ENCODE results near the gene PABPN1L.
"Not testable (repeated sequence)": the region's sequence is repeated elsewhere in the genome, so short reads cannot be mapped to it uniquely, and the experiment has no call there.

PABPN1L gene

GRCh38 chr16:88901718-88902337 is 35.4 kb upstream of the PABPN1L start:
- no peak for DNase-seq (ENCODE audit: low read depth)

- no peak for DNase-seq (ENCODE audit: low read depth)
Measured at GRCh38 chr16:88900662-88901052, 34.2 kb upstream of the PABPN1L start.

GRCh38 chr16:88899901-88900661 is 33.6 kb upstream of the PABPN1L start:
- DNase-seq (ENCODE audit: low read depth): no peak

DNA sequence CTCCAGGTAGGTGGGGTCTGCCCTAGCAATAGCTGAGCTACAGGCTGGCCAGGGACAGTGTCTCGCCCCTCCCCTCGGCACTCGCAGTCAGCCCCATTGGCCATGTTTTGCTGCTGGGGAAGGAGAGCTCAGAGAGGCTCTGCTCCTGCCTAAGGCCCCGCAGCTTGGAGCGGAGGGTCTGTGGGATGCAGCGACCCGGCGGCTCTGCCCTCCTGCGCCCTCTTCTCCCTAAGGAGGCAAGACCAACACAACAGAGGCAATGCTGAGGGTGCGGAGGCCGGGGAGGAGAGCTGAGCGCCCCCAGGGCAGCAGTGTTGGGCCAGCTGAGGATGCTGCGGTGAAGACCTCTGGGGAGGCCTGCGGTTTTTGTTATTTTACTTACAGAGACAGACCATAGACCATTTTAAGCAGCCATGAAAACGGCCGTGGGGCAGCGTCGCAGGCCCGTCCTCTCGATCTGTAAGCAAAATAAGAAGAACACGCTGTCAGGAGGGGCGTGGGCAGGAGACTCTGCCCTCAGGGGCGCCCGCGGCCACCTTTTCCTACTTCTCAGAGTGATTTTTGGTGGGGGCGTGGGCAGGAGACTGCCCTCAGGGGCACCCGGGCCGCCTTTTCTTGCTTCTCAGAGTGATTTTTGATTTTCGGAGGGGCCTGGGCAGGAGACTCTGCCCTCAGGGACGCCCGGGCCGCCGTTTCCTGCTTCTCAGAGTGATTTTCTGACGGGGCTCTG is 31.4 kb upstream of the PABPN1L start:
- DNase-seq (ENCODE audit: low read depth): no peak

DNA sequence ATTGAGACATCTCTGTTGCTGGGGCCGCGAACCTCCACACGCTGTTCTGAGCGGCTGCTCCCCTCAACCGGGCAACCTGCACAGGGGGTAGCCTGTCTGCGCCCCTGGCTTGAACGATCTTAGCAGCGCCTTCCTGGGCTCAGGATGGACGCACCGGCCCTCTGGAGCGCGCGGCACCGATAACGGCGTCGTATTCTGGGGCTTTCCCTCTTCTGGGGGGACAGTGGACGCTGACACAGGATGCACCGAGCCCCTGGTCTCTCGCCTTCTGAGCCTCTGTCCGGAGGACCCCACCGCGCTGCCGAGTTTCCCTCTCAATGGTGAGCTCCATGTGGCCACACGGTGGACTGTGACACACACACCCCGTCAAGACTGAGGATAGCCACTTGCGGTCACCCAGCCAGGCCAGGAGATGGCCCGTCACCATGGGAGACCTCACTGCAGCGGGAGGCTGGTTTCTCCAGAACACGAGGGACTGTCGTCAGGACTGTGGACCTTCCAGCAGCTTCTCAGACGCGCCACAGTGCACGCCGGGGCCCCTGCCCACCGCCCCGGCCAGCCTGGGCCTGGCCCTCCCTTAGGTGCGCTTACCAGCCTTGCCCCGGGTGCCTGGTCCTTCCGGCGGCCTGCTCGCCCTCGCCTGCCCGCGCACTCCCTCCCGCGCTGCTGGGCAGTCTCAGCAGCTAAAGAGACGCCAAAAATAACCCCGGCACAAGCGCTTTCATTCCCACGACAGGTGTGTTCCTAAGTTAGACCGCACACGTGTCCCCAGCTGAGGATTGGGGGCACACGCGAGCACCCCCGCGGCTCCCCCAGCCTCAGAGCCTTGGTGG is 30.0 kb upstream of the PABPN1L start:
- DNase-seq (ENCODE audit: low read depth): no peak

- no peak for DNase-seq (ENCODE audit: low read depth)
Measured at GRCh38 chr16:88895335-88895734, 28.9 kb upstream of the PABPN1L start.

GRCh38 chr16:88894681-88895300 is 28.3 kb upstream of the PABPN1L start:
- no peak for DNase-seq (ENCODE audit: low read depth)

DNA sequence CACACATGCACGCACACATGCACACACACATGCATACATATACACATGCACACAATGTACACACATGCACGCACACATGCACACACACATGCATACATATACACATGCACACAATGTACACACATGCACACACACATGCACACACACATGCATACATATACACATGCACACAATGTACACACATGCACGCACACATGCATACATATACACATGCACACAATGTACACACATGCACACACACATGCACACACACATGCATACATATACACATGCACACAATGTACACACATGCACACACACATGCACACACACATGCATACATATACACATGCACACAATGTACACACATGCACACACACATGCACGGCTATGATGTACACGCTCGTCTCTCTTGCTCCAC is 27.8 kb upstream of the PABPN1L start:
- DNase-seq (ENCODE audit: low read depth): not testable (repeated sequence)

GRCh38 chr16:88893127-88893968 is 26.9 kb upstream of the PABPN1L start:
- DNase-seq (ENCODE audit: low read depth): no peak

- no peak for DNase-seq (ENCODE audit: low read depth)
Measured at GRCh38 chr16:88892065-88892464, 25.6 kb upstream of the PABPN1L start.

DNA sequence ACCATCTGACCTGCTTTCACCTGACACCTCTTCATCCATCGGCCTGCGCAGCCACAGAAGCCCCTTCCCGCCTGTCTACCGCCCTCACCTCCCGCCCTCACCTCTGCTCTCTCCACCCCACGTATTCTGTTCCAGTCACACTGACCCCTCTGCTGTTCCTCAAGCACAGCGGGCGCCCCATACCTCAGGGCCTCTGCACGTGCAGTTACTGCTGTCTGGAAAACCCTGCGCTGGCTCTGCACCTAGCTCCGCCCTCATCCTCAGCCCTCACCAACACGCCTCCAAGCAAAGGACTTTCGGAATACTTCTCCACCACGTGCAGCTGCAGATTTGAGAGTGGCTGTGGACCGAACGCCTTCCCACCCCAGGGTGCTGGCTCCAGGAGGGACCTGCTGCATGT is 24.6 kb upstream of the PABPN1L start:
- DNase-seq (ENCODE audit: low read depth): no peak

GRCh38 chr16:88889702-88890352 is 23.4 kb upstream of the PABPN1L start:
- not testable (repeated sequence) for DNase-seq (ENCODE audit: low read depth)

- no peak for DNase-seq (ENCODE audit: low read depth)
Measured at GRCh38 chr16:88888461-88889387, 22.3 kb upstream of the PABPN1L start.

GRCh38 chr16:88888057-88888456 is 21.6 kb upstream of the PABPN1L start:
- no peak for DNase-seq (ENCODE audit: low read depth)

GRCh38 chr16:88886845-88887521 is 20.5 kb upstream of the PABPN1L start:
- no peak for DNase-seq (ENCODE audit: low read depth)

GRCh38 chr16:88886420-88886844 is 20.0 kb upstream of the PABPN1L start:
- no peak for DNase-seq (ENCODE audit: low read depth)

- no peak for DNase-seq (ENCODE audit: low read depth)
Measured at GRCh38 chr16:88885693-88886280, 19.3 kb upstream of the PABPN1L start.
